Measurements from ENCODE around the gene SMPD3.

DNA sequence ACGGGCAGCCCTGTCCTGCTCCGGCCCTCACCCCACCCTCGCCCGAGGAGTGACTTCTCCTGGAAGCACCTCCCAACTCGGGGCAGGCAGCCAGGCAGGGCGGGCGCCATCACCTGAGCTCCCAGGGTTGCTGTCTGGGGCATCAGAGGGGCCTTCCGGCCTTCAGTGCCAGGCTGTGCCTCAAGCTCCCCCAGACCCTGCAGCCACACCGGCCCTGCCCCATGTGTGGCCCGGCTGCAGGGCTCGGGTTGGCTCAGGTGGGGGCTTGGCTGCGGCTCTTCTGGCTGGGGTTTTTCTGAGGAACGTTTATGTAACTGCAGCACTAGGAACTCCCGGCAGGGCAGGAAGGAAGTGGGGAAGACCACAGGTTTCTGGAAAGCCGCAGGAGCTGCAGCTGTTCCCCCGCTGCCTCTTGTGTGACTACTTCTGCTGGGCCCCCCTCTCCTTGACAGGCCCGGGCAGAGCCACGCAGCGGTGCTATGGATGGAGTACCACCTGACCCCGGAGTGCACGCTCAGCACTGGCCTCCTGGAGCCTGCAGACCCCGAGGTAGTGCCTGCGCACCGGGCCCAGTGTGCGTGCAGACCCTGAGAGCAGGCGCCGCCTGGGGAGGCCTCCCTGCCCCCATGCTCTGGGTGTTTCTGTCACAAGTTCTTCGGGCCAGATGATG, 91.9 kb downstream of the SMPD3 start:
- TF ChIP-seq, protein P1, sequence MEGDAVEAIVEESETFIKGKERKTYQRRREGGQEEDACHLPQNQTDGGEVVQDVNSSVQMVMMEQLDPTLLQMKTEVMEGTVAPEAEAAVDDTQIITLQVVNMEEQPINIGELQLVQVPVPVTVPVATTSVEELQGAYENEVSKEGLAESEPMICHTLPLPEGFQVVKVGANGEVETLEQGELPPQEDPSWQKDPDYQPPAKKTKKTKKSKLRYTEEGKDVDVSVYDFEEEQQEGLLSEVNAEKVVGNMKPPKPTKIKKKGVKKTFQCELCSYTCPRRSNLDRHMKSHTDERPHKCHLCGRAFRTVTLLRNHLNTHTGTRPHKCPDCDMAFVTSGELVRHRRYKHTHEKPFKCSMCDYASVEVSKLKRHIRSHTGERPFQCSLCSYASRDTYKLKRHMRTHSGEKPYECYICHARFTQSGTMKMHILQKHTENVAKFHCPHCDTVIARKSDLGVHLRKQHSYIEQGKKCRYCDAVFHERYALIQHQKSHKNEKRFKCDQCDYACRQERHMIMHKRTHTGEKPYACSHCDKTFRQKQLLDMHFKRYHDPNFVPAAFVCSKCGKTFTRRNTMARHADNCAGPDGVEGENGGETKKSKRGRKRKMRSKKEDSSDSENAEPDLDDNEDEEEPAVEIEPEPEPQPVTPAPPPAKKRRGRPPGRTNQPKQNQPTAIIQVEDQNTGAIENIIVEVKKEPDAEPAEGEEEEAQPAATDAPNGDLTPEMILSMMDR (IDR thresholded peaks at IDR 0.05): no peak
- no peak for TF ChIP-seq ZFX (IDR thresholded peaks at IDR 0.05; ENCODE audit: borderline replicate concordance)

All from 22Rv1 (cell line).